Right lobe of liver (tissue), 6 donors: ENCODE data around the gene GJB1. TPM values are rescaled to one million over a fixed set of nuclear protein-coding genes. Genes with fewer than 3 reads are reported as not detected.

Experiments used
- ATAC-seq, 4 donors: fragments of 200-7000 bp; cut with Tn5 transposase; one replicate each; pipeline ENCODE4 v1.9.1; 2020; ENCODE audit warnings: mild to moderate bottlenecking in 4 of 4, moderate library complexity in 4 of 4
- DNase-seq, 3 donors: peaks; one replicate each; pipeline ENCODE4 v3.0.0-alpha.2; 2020
- H3K27ac ChIP-seq, 3 donors: fragments of 200-600 bp; one replicate each; pipeline ENCODE4 v1.8.0; 2022
- H3K27me3 ChIP-seq, 2 donors: fragments of 200-600 bp; one replicate each; pipeline ENCODE4 v1.8.0; 2022
- H3K36me3 ChIP-seq, 4 donors: fragments of 200-600 bp; sonication (generic) in 1 of 4; one replicate each; pipeline versions ENCODE4 v1.5.1 to v1.8.0; 2017 to 2022; ENCODE audit warnings: control low read depth in 1 of 4
- H3K4me1 ChIP-seq, 4 donors: fragments of 200-600 bp; sonication (generic) in 1 of 4; one replicate each; pipeline versions ENCODE4 v1.5.1 to v1.8.0; 2017 to 2022; ENCODE audit warnings: control low read depth in 1 of 4
- H3K4me3 ChIP-seq, 3 donors: fragments of 200-600 bp; one replicate each; pipeline ENCODE4 v1.8.0; 2022
- H3K9me3 ChIP-seq, 4 donors: fragments of 200-600 bp; sonication (generic) in 1 of 4; one replicate each; pipeline versions ENCODE4 v1.5.1 to v1.8.0; 2017 to 2022; ENCODE audit warnings: control low read depth in 1 of 4
- POLR2A ChIP-seq: fragments of 450-650 bp; IDR thresholded peaks from one replicate; pipeline ENCODE4 v1.6.1; 2017; ENCODE audit warnings: antibody characterized with exemption, mild to moderate bottlenecking
- WGBS: methylation state at CpG from one replicate; pipeline ENCODE4 v1.1.6; 2018; ENCODE audit warnings: low coverage, low lambda C conversion rate; ENCODE audit not compliant: insufficient coverage; ENCODE audit errors: missing lambda C conversion rate; 5-methylcytosine and 5-hydroxymethylcytosine counted together
- intact Hi-C, 2 donors: fragments of 100-400 bp; cut with DNase I; formaldehyde crosslinking; loops; one replicate each; pipeline versions ENCODE4 v1.11.2 to v1.14.1; 2022
- long read RNA-seq: library from polyadenylated mRNA; unstranded; transcript quantifications from one replicate; pipeline ENCODE4 v2.0.0, GENCODE V29; 2019
- total RNA-seq, 6 experiments: library from RNA; depleted of rRNA in 2 of 6; stranded (reverse); fragments of >200 nt in 2 of 6; fragmentation: NEBNext Ultra II Directional in 3 of 6; extraction: Animal tissue kit (Norgen Biotek cat#: 25700) in 3 of 6; gene quantifications; one replicate each; pipeline versions ENCODE4 v1.1.0 to v1.2.4, GENCODE V29; 2016 to 2023
- TF ChIP-seq, protein P1 (sequence below), 4 donors: fragments of 200-600 bp in 3 of 4; fragments of 450-650 bp in 1 of 4; IDR thresholded peaks; one replicate each; pipeline versions ENCODE4 v1.5.1 to v1.8.0; 2016 to 2022; ENCODE audit warnings: antibody characterized with exemption in 4 of 4, mild to moderate bottlenecking in 2 of 4
- donor health status: DM: no; HTN: yes; CAD: no.
- donor health status: DM: no; HTN: no; CAD: no.
- donor health status: DM: no; HTN: no; CAD: no.
- donor health status: DM: no; HTN: yes; CAD: no.
- donor health status: DM: no; HTN: yes; CAD: no.

Gene GJB1
- total RNA-seq: 100 to 1,000 TPM; 120 to 329 (median 205) TPM
- long read RNA-seq, transcript GJB1-207 (2 exons, 1,603 nt): major isoform, 57 of 89 reads
- long read RNA-seq, partial matches to known transcripts: 1 of 89 reads
- long read RNA-seq, other reads (novel, unspliced or antisense): 31 of 89 reads

DNA sequence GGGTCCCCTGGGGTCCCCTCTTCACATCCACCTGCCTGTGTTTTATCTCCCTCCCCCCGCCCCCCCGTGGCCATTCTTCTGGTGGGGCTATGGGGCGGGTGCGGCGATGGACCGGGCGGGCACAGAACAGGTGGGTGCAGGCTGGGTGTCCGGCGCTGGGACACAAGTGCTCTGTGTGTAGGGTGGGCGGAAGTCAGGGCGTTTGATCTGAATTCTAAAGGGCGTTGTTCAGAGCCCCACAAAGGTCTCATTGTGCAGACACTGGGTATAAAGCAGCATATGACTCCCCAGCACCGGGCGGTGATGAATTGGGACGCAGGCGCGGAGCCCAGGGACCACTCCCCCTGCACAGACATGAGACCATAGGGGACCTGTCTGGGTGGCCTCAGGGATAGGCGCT lies at the start of gene GJB1:
Gene GJB1, plus strand, starts transcription at position 296 of the 400 bp plus-strand sequence. CDS start 484 bp downstream, outside the sequence.
- intact Hi-C loops: no loop called here
- TF ChIP-seq, protein P1, sequence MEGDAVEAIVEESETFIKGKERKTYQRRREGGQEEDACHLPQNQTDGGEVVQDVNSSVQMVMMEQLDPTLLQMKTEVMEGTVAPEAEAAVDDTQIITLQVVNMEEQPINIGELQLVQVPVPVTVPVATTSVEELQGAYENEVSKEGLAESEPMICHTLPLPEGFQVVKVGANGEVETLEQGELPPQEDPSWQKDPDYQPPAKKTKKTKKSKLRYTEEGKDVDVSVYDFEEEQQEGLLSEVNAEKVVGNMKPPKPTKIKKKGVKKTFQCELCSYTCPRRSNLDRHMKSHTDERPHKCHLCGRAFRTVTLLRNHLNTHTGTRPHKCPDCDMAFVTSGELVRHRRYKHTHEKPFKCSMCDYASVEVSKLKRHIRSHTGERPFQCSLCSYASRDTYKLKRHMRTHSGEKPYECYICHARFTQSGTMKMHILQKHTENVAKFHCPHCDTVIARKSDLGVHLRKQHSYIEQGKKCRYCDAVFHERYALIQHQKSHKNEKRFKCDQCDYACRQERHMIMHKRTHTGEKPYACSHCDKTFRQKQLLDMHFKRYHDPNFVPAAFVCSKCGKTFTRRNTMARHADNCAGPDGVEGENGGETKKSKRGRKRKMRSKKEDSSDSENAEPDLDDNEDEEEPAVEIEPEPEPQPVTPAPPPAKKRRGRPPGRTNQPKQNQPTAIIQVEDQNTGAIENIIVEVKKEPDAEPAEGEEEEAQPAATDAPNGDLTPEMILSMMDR (IDR thresholded peaks at IDR 0.05): no peak
- no peak for TF ChIP-seq POLR2A

DNA sequence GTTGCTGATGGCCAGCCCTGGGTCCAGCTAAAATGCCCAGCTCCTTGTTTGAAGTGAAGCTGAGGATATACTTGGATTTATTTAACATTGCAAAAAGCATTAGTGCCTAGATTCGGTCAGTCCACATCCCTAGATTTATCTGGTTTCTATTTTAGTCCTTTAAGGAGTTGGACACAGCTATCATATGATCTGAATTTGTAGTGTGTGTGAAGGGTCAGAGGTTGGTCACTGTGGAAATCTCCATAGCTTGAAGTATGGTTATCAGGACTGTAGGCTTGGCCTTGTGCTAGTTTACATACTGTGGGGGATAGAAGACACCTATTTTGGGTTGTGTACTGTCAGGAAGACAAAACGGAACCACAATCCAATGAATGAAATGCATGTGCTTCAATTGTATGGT lies 49.6 kb upstream of the GJB1 start:
- no peaks in the 10 kb centered on the region for H3K27me3 ChIP-seq
- no peak overlapping the region for H3K27ac ChIP-seq
- TF ChIP-seq, protein P1 (IDR thresholded peaks at IDR 0.05): no peak
- TF ChIP-seq POLR2A: no peak
- H3K36me3 ChIP-seq: no peaks in the 10 kb centered on the region
- WGBS: 39% methylated on average over 2 of the region's 2 CpGs
- DNase-seq (no peak), ATAC-seq (no peak)
- no peak overlapping the region for H3K4me3 ChIP-seq
- H3K9me3 ChIP-seq: no peaks in the 10 kb centered on the region
- no peaks in the 10 kb centered on the region for H3K4me1 ChIP-seq
- intact Hi-C loops: loop anchor here in 1 of 2 donors (10.0 kb wide), 1 partner anchor 199 kb away; no protein-coding TSS in a partner anchor

More for the DNA sequence above, at the start of gene GJB1:
- no peak within 1 kb of the TSS for H3K27ac ChIP-seq
- H3K27me3 ChIP-seq: no peaks in the 10 kb centered on the region
- no peaks in the 10 kb centered on the region for H3K9me3 ChIP-seq
- DNase-seq (no peak), ATAC-seq (no peak)
- no peak within 1 kb of the TSS for H3K4me3 ChIP-seq
- H3K36me3 ChIP-seq: peaks cover 0 to 10% (median 0%) of the 10 kb centered on the region in 4 donors
- peaks cover 0 to 60% (median 13%) of the 10 kb centered on the region in 4 donors for H3K4me1 ChIP-seq
- WGBS: 73% methylated on average over 11 of the region's 18 CpGs

DNA sequence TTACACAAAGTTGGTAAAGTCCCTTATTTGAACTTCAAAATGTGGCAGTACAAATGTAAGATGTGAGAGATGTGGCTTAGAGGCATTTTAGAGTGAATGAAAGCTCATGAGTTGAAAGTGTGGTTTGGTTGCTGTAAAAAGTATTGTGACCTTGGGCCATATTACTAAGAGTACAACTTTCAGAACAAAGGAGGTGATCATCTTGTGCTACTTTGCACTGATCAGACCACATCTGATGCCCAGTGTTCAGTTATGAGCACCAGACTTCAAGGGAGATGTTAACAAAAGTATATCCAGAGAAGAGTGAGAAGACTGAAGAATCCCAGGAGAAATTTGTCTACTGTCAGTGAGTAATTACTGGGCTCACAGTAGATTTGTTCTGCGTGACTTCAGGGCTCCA lies 48.2 kb upstream of the GJB1 start:
- Histone ChIP-seq H3K27me3 (no peaks in the 10 kb centered on the region), H3K4me3 (no peak overlapping the region), H3K36me3 (no peaks in the 10 kb centered on the region), H3K4me1 (no peaks in the 10 kb centered on the region), H3K27ac (no peak overlapping the region), H3K9me3 (no peaks in the 10 kb centered on the region)
- intact Hi-C loops: loop anchor here in 1 of 2 donors (10.0 kb wide), 1 partner anchor 200 kb away; no protein-coding TSS in a partner anchor
- DNase-seq (no peak), ATAC-seq (no peak)
- TF ChIP-seq, protein P1 (IDR thresholded peaks at IDR 0.05): no peak
- no peak for TF ChIP-seq POLR2A
- 86% methylated on average over 1 of the region's 1 CpG for WGBS

DNA sequence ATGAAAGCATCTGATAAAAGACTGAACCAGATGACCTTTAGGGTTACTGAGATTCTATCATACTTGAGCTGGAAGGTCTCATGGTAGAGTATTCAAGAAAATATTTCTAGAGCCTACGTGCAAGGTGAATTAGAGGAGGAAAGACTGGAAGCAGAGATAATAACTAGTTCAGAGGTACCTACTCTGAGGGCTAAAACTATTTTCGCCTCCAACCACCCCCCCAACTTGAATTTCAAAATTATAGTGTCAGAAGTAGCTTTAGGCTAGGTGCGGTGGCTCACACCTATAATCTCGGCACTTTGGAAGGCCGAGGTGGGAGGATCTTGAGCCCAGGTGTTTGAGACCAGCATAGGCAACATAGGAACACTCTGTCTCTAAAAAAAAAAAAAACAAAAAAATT lies 47.5 kb upstream of the GJB1 start:
- Histone ChIP-seq H3K4me1 (peaks cover 0 to 7% (median 0%) of the 10 kb centered on the region in 4 donors), H3K27ac (no peak overlapping the region), H3K27me3 (no peaks in the 10 kb centered on the region), H3K36me3 (no peaks in the 10 kb centered on the region), H3K4me3 (no peak overlapping the region), H3K9me3 (no peaks in the 10 kb centered on the region)
- DNase-seq (no peak), ATAC-seq (no peak)
- TF ChIP-seq, protein P1 (IDR thresholded peaks at IDR 0.05): no peak
- no peak for TF ChIP-seq POLR2A
- intact Hi-C loops: loop anchor here in 1 of 2 donors (10.0 kb wide), 1 partner anchor 201 kb away; no protein-coding TSS in a partner anchor
- 43% methylated on average over 2 of the region's 5 CpGs for WGBS
